ENCODE results near the gene GRHL3. TPM values are rescaled to one million over a fixed set of nuclear protein-coding genes. Genes with fewer than 3 reads are reported as not detected.
"Not testable (repeated sequence)": the region's sequence is repeated elsewhere in the genome, so short reads cannot be mapped to it uniquely, and the experiment has no call there.

Gene GRHL3
- total and polyA plus RNA-seq, 2 experiments from 2014 or later, result not detected

DNA sequence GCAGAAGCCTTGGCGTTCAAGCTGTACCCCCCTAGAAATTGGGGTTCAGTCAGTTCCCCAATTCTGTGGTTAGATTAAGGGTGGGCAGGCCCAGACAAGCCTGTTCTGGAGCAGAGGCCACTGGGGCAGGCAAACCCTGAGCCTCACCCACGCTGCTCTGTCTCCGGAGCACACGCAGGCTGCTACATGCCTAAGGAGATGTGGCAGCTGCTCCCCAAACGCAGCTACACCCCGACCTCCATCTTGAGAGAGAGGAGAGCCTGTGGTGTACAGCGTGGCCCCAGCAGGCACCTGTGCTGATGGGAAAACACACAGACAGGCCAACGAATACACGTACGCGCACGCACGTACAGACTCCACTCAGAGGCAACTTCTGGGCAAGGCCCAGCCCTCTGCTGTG lies 33.9 kb upstream of the GRHL3 start:
- Histone ChIP-seq H3F3A (ENCODE audit: insufficient read depth) (peaks cover 16% of the 10 kb centered on the region; the same call in 1 of the 2 replicates), H4K20me1 (ENCODE audit: insufficient read depth) (no peaks in the 10 kb centered on the region), H3K4me1 (ENCODE audit: insufficient read depth) (peaks cover 22% of the 10 kb centered on the region), H3K9me3 (ENCODE audit: low read depth) (no peaks in the 10 kb centered on the region), H3K36me3 (ENCODE audit: low read depth) (no peaks in the 10 kb centered on the region), H3K27me3 (replicated peaks; ENCODE audit: insufficient read depth) (no peaks in the 10 kb centered on the region), H2AFZ (no peak overlapping the region), H3K9ac (no peak overlapping the region), H3K27ac (no peak overlapping the region), H3K9me2 (ENCODE audit: insufficient read depth) (no peaks in the 10 kb centered on the region), H3K4me2 (ENCODE audit: unreplicated experiment) (no peak overlapping the region), H3K79me2 (ENCODE audit: insufficient read depth) (no peaks in the 10 kb centered on the region), H3K4me3 (no peak overlapping the region)
- 98% methylated on average over 13 of the region's 13 CpGs for WGBS, 2 experiments (ENCODE audit: low coverage in 1 of 2, low lambda C conversion rate in 2 of 2, missing lambda C conversion rate in 2 of 2)
- DNase-seq, result no peak
- TF ChIP-seq EZH2phosphoT487 (IDR thresholded peaks at IDR 0.05; ENCODE audit: insufficient read depth, low read depth) (no peak), EZH2 (IDR thresholded peaks at IDR 0.05; ENCODE audit: insufficient read depth, poor library complexity, severe bottlenecking) (no peak)
- in situ Hi-C loops (cut with MboI), result no loop called here

DNA sequence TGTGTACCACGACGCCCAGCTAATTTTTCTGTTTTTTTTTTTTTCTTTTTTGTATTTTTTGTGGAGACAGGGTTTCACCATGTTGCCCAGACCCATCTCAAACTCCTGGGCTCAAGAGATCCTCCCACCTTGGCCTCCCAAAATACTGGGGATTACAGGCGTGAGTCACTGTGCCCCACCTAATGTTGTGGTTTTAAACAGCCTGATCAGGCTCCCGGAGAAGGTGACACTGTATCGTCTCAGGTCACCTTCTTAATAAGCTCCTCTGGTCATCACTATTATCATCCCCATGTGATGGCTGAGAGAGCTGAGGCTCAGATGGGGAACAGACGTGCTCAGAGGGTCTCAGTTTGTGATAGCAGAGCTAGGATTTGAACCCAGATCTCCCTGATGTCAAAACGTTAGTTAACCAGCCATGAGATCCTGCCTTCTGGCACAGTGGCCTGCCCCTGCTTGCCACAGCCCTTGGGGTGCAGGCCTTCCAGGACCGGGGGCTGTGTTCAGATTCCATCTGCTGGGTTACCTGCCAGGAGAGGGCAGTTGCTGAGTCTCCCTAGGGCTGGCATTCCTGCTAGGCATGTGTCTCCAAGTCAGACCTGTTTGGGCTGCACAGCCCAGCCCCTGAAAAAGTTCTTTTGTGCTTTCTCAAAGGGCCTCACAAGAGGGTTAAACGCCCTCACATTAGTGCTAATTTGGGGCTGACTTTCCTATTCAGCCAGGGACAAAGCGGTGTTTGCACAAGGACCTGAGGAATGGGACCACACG lies 32.7 kb upstream of the GRHL3 start:
- no peaks in the 10 kb centered on the region for H3K36me3 ChIP-seq (ENCODE audit: low read depth)
- no peak for TF ChIP-seq EZH2phosphoT487 (IDR thresholded peaks at IDR 0.05; ENCODE audit: insufficient read depth, low read depth)
- no peak for TF ChIP-seq EZH2 (IDR thresholded peaks at IDR 0.05; ENCODE audit: insufficient read depth, poor library complexity, severe bottlenecking)
- no peaks in the 10 kb centered on the region for H3K79me2 ChIP-seq (ENCODE audit: insufficient read depth)
- no peak overlapping the region for H3K4me2 ChIP-seq (ENCODE audit: unreplicated experiment)
- no peaks in the 10 kb centered on the region for H3K9me3 ChIP-seq (ENCODE audit: low read depth)
- H3K4me3 ChIP-seq, result no peak overlapping the region
- H2AFZ ChIP-seq, result no peak overlapping the region
- no peak overlapping the region for H3K27ac ChIP-seq
- no peaks in the 10 kb centered on the region for H3K9me2 ChIP-seq (ENCODE audit: insufficient read depth)
- in situ Hi-C loops (cut with MboI), result no loop called here
- H3K9ac ChIP-seq, result no peak overlapping the region
- H3K27me3 ChIP-seq (replicated peaks; ENCODE audit: insufficient read depth), result no peaks in the 10 kb centered on the region
- H4K20me1 ChIP-seq (ENCODE audit: insufficient read depth), result no peaks in the 10 kb centered on the region
- 83 to 86% methylated on average over 10 to 11 of the region's 11 CpGs for WGBS, 2 experiments (ENCODE audit: low coverage in 1 of 2, low lambda C conversion rate in 2 of 2, missing lambda C conversion rate in 2 of 2)
- no peak for DNase-seq
- H3F3A ChIP-seq (ENCODE audit: insufficient read depth), result peaks cover 21% of the 10 kb centered on the region; the same call in 1 of the 2 replicates
- peaks cover 24% of the 10 kb centered on the region for H3K4me1 ChIP-seq (ENCODE audit: insufficient read depth)

DNA sequence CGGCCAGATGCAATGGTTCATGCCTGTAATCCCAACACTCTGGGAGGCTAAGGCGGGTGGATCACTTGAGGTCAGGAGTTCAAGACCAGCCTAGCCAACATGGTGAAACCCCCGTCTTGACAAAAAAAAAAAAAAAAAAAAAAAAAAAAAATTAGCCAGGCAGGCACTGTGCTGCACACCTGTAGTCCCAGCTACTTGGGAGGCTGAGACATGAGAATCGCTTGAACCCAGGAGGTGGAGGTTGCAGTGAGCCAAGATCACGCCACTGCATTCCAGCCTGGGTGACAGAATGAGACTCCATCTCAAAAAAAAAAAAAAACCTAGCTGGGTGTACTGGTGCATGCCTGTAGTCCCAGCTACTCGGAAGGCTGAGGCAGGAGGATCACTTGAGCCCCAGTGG lies 31.4 kb upstream of the GRHL3 start:
- H3K9me2 ChIP-seq (ENCODE audit: insufficient read depth); H3K4me3 ChIP-seq; DNase-seq; H3K27me3 ChIP-seq (replicated peaks; ENCODE audit: insufficient read depth); H2AFZ ChIP-seq; H3K27ac ChIP-seq; H3K4me2 ChIP-seq (ENCODE audit: unreplicated experiment); H4K20me1 ChIP-seq (ENCODE audit: insufficient read depth); in situ Hi-C loops (cut with MboI); H3K79me2 ChIP-seq (ENCODE audit: insufficient read depth); H3K36me3 ChIP-seq (ENCODE audit: low read depth); H3K9me3 ChIP-seq (ENCODE audit: low read depth); H3K9ac ChIP-seq: not testable (repeated sequence)
- Histone ChIP-seq H3K4me1 (ENCODE audit: insufficient read depth) (peaks cover 24% of the 10 kb centered on the region), H3F3A (ENCODE audit: insufficient read depth) (peaks cover 21% of the 10 kb centered on the region; the same call in 1 of the 2 replicates)
- WGBS, 2 experiments (ENCODE audit: low coverage in 1 of 2, low lambda C conversion rate in 2 of 2, missing lambda C conversion rate in 2 of 2), result 92 to 93% methylated on average over 5 to 6 of the region's 6 CpGs

DNA sequence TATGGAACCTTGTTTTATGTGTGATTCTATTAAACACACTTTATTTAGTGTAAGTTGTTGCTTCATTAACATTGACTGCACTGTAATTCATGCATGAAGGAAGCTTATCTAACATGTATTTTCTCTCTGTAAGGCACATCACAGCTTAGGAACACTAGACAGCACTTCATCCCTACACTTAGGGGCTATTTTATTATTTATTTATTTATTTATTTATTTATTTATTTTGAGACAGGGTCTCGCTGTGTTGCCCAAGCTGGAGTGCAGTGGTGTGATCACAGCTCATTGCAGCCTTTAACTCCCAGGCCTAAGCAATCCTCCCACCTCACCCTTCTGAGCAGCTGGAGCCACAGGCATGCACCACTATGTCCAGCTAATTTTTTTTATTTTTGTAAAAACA lies 30.7 kb upstream of the GRHL3 start:
- Histone ChIP-seq H3K27me3 (replicated peaks; ENCODE audit: insufficient read depth) (no peaks in the 10 kb centered on the region), H3F3A (ENCODE audit: insufficient read depth) (peaks cover 21% of the 10 kb centered on the region; the same call in 1 of the 2 replicates), H3K9me3 (ENCODE audit: low read depth) (no peaks in the 10 kb centered on the region), H3K79me2 (ENCODE audit: insufficient read depth) (no peaks in the 10 kb centered on the region), H4K20me1 (ENCODE audit: insufficient read depth) (no peaks in the 10 kb centered on the region), H3K27ac (no peak overlapping the region), H3K9ac (no peak overlapping the region), H3K9me2 (ENCODE audit: insufficient read depth) (no peaks in the 10 kb centered on the region), H2AFZ (no peak overlapping the region), H3K4me1 (ENCODE audit: insufficient read depth) (peaks cover 22% of the 10 kb centered on the region), H3K4me3 (no peak overlapping the region), H3K36me3 (ENCODE audit: low read depth) (no peaks in the 10 kb centered on the region), H3K4me2 (ENCODE audit: unreplicated experiment) (no peak overlapping the region)
- TF ChIP-seq EZH2 (IDR thresholded peaks at IDR 0.05; ENCODE audit: insufficient read depth, poor library complexity, severe bottlenecking), result no peak
- TF ChIP-seq EZH2phosphoT487 (IDR thresholded peaks at IDR 0.05; ENCODE audit: insufficient read depth, low read depth), result no peak
- 96 to 100% methylated on average over 1 of the region's 1 CpG for WGBS, 2 experiments (ENCODE audit: low coverage in 1 of 2, low lambda C conversion rate in 2 of 2, missing lambda C conversion rate in 2 of 2)
- no peak for DNase-seq
- in situ Hi-C loops (cut with MboI), result no loop called here
